IPS-NIHi7 (cell line): Measurements from ENCODE around the gene FAM47E.
"Not testable (repeated sequence)": the region's sequence is repeated elsewhere in the genome, so short reads cannot be mapped to it uniquely, and the experiment has no call there.

ENCODE experiments used
- DNase-seq: peaks from one replicate; pipeline ENCODE4 v3.0.0; 2012; ENCODE audit warnings: mixed read lengths; ENCODE audit errors: extremely low spot score

Gene FAM47E

GRCh38 chr4:76226418-76226817 is 25.1 kb upstream of the FAM47E start:
- DNase-seq: no peak

- DNase-seq: no peak
These were observed 18.8 kb upstream of the FAM47E start for GRCh38 chr4:76232681-76233080.

GRCh38 chr4:76233083-76233482 is 18.4 kb upstream of the FAM47E start:
- no peak for DNase-seq

- DNase-seq: no peak
These were observed 18.0 kb upstream of the FAM47E start for GRCh38 chr4:76233529-76233928.

GRCh38 chr4:76233967-76234678 is 17.4 kb upstream of the FAM47E start:
- no peak for DNase-seq

GRCh38 chr4:76234679-76235044 is 16.9 kb upstream of the FAM47E start:
- DNase-seq: no peak

GRCh38 chr4:76235407-76235806 is 16.1 kb upstream of the FAM47E start:
- DNase-seq: no peak

GRCh38 chr4:76235915-76236314 is 15.6 kb upstream of the FAM47E start:
- no peak for DNase-seq

GRCh38 chr4:76238236-76238635 is 13.3 kb upstream of the FAM47E start:
- no peak for DNase-seq

GRCh38 chr4:76238701-76239100 is 12.8 kb upstream of the FAM47E start:
- DNase-seq: no peak

- no peak for DNase-seq
These were observed 11.3 kb upstream of the FAM47E start for GRCh38 chr4:76240236-76240635.

- not testable (repeated sequence) for DNase-seq
These were observed 7.6 kb upstream of the FAM47E start for GRCh38 chr4:76243877-76244276.

- no peak for DNase-seq
These were observed 5.5 kb upstream of the FAM47E start for GRCh38 chr4:76246025-76246424.

GRCh38 chr4:76246852-76247251 is 4.7 kb upstream of the FAM47E start:
- DNase-seq: no peak

GRCh38 chr4:76250962-76251361 is 559 bp upstream of the FAM47E start:
- no peak for DNase-seq

GRCh38 chr4:76252271-76252653 is 741 bp downstream of the FAM47E start:
- no peak for DNase-seq

GRCh38 chr4:76253511-76253910 is 2.0 kb downstream of the FAM47E start:
- no peak for DNase-seq

- DNase-seq: no peak
These were observed 4.5 kb downstream of the FAM47E start for GRCh38 chr4:76256032-76256431.

- DNase-seq: no peak
These were observed 5.4 kb downstream of the FAM47E start for GRCh38 chr4:76256968-76257367.

GRCh38 chr4:76257824-76258223 is 6.3 kb downstream of the FAM47E start:
- DNase-seq: no peak

GRCh38 chr4:76260571-76260970 is 9.1 kb downstream of the FAM47E start:
- DNase-seq: no peak

- no peak for DNase-seq
These were observed 14.2 kb downstream of the FAM47E start for GRCh38 chr4:76265631-76266218.

GRCh38 chr4:76266627-76267026 is 15.1 kb downstream of the FAM47E start:
- DNase-seq: no peak

GRCh38 chr4:76267811-76268210 is 16.3 kb downstream of the FAM47E start:
- no peak for DNase-seq
